Mucosa of descending colon (tissue), 3 donors: ENCODE measurements around the gene MYO5B. TPM values are rescaled to one million over a fixed set of nuclear protein-coding genes. Genes with fewer than 3 reads are reported as not detected.

Source experiments
- ATAC-seq: fragments of 200-7000 bp; cut with Tn5 transposase; one replicate; pipeline ENCODE4 v1.9.1; 2020; ENCODE audit warnings: mild to moderate bottlenecking, moderate library complexity
- DNase-seq, 3 donors: peaks; one replicate each; pipeline ENCODE4 v3.0.0-alpha.2; 2020
- H3K36me3 ChIP-seq: fragments of 200-600 bp; one replicate; pipeline ENCODE4 v1.8.0; 2021; ENCODE audit warnings: low read depth, mild to moderate bottlenecking
- H3K4me1 ChIP-seq: fragments of 200-600 bp; one replicate; pipeline ENCODE4 v1.8.0; 2021; ENCODE audit warnings: low read depth, mild to moderate bottlenecking
- H3K4me3 ChIP-seq: fragments of 200-600 bp; one replicate; pipeline ENCODE4 v1.8.0; 2021; ENCODE audit warnings: mild to moderate bottlenecking
- H3K9me3 ChIP-seq: fragments of 200-600 bp; one replicate; pipeline ENCODE4 v1.8.0; 2021; ENCODE audit warnings: mild to moderate bottlenecking
- intact Hi-C, 2 donors: fragments of 100-400 bp; cut with DNase I in 1 of 2; cut with micrococcal nuclease in 1 of 2; formaldehyde crosslinking; loops; one replicate each; pipeline versions ENCODE4 v1.11.0 to v1.11.1; 2022; cut with DNase I, micrococcal nuclease
- total RNA-seq, 3 donors: library from RNA; stranded (reverse); fragmentation: NEBNext Ultra II Directional in 2 of 3; extraction: Animal tissue kit (Norgen Biotek cat#: 25700) in 2 of 3; gene quantifications; one replicate each; pipeline versions ENCODE4 v1.2.1 to v1.2.4, GENCODE V29; 2021 to 2023
- TF ChIP-seq, protein P1 (sequence below): fragments of 200-600 bp; IDR thresholded peaks from one replicate; pipeline ENCODE4 v1.8.0; 2022; ENCODE audit warnings: antibody characterized with exemption, mild to moderate bottlenecking
- donor health status: DM: no; HTN: no; CAD: no; lungs with moderate emphysema.
- donor health status: DM: no; HTN: no; CAD: no.
- donor health status: DM: no; HTN: yes; CAD: no.

The MYO5B gene
- total RNA-seq, 3 donors from 2014 or later: 52.7 to 179 (median 120) TPM

DNA sequence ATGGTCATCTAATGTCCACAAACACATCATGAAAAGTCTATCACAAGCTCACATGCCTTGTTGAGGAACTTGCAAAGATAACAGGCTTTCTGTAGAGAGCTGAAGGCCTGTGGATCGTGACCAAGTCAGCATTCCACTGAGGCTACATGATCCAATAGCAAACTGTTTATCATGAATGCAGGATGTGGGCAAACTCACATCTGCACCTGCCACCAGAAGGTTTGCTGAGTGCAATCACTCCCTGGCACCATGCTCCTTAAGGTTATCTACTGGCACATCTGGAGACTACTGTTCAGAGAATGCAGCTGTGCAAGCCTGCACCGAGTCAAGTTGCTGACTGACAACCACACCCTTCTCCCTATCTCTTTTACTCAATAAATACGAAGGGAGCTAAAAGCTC, 314.3 kb downstream of the MYO5B start:
- no peak for DNase-seq

DNA sequence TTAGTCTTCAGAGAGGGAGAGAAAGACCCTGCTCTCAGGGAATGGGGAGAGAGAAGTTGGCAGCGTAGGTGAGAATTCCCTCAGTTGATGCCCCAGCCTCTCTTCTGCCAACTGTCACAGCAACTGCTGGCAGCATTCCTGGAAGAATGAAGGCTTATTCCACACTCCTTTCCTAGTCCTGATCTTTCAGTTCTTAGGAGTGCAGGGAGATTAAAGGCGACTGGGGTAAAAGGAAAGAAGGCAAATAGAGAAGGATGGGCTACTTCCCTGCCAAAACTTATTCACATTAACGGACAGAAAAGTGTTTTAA, 315.7 kb downstream of the MYO5B start:
- Histone ChIP-seq H3K4me3 (no peak overlapping the region), H3K9me3 (no peaks in the 10 kb centered on the region), H3K4me1 (no peaks in the 10 kb centered on the region), H3K36me3 (peaks cover 3% of the 10 kb centered on the region)
- DNase-seq (no peak), ATAC-seq (no peak)
- TF ChIP-seq, protein P1, sequence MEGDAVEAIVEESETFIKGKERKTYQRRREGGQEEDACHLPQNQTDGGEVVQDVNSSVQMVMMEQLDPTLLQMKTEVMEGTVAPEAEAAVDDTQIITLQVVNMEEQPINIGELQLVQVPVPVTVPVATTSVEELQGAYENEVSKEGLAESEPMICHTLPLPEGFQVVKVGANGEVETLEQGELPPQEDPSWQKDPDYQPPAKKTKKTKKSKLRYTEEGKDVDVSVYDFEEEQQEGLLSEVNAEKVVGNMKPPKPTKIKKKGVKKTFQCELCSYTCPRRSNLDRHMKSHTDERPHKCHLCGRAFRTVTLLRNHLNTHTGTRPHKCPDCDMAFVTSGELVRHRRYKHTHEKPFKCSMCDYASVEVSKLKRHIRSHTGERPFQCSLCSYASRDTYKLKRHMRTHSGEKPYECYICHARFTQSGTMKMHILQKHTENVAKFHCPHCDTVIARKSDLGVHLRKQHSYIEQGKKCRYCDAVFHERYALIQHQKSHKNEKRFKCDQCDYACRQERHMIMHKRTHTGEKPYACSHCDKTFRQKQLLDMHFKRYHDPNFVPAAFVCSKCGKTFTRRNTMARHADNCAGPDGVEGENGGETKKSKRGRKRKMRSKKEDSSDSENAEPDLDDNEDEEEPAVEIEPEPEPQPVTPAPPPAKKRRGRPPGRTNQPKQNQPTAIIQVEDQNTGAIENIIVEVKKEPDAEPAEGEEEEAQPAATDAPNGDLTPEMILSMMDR: no peak
- intact Hi-C loops: no loop called here

More for the DNA sequence above, 314.3 kb downstream of the MYO5B start:
- Histone ChIP-seq H3K36me3 (peaks cover 3% of the 10 kb centered on the region), H3K4me3 (no peak overlapping the region), H3K4me1 (no peaks in the 10 kb centered on the region), H3K9me3 (no peaks in the 10 kb centered on the region)
- no peak for ATAC-seq
- TF ChIP-seq, protein P1: no peak
- intact Hi-C loops: no loop called here

DNA sequence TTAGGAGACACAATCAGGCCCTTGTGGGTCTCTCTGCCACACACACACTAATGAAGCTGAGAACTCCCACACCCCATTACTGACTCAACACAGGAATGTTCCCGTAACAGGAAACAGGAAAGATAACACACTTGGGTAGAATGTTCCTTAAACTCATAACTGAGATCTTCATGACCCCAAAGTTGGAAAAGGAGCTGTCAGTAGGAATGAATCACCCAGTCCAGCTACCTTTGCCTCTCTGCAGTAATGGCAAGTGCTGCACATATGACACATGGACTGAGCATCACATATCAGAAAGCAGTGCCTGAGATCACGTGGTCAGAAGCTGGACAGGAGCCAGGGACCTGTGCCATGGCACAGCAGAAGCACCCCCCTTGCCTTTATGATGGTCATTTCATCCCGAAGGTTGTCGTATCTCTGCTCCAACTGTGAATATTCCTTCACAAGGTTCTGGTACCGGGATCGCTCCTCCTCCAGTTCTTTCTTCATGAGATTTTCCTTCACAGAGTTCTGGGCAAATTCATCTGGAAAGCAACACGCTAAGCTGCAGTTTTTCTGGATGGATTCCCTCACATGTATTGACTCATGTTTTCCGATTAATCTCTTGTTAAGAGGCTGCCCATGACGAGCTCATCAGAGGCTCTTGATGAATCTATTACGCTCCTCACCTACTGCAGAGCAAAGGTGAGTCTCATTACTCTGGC, 316.2 kb downstream of the MYO5B start:
- H3K4me3 ChIP-seq: no peak overlapping the region
- peaks cover 3% of the 10 kb centered on the region for H3K36me3 ChIP-seq
- DNase-seq (no peak), ATAC-seq (no peak)
- intact Hi-C loops: no loop called here
- no peaks in the 10 kb centered on the region for H3K4me1 ChIP-seq
- H3K9me3 ChIP-seq: no peaks in the 10 kb centered on the region
- TF ChIP-seq, protein P1: no peak

DNA sequence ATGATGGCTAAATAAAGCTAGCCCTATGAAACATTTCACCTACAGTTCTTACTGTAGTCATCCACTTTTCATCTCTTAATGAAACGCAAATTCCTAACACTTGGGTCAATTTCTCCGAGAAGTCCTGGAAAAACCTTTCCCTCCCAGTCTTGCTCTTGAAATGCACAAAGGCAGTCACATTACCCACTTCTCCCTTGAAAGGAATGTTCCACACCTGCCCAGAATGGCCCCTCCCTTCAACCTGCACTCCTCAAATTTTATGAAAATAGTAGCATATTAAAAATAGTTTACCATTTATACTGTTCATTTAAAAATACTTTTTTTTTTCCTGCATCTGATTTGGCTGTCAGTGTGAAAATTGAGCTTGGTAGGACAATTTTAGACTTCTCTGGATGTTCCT, 316.9 kb downstream of the MYO5B start:
- Histone ChIP-seq H3K4me3 (no peak overlapping the region), H3K36me3 (peaks cover 3% of the 10 kb centered on the region), H3K9me3 (no peaks in the 10 kb centered on the region), H3K4me1 (no peaks in the 10 kb centered on the region)
- ATAC-seq: no peak
- TF ChIP-seq, protein P1: no peak
- DNase-seq: no peak
- intact Hi-C loops: no loop called here

DNA sequence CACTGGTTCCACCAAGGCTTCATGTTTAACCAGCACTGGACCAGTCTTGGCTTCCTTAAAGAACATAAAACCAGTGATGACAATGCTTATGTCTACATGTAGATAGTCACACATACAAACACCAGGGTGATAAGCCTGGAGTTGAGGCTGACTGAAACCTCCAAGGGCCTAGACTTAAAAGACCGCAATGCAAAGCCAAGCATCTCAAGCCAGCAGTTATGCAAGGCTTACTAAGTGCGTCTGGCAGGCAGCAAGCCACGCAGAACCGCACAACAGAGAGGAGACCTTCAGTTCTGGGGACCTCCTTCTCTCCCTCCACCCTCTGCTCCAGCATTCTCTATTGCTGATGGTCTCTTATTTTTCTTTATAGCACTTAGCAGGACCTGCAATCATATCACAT, 318.4 kb downstream of the MYO5B start:
- Histone ChIP-seq H3K36me3 (peaks cover 3% of the 10 kb centered on the region), H3K4me3 (no peak overlapping the region), H3K4me1 (no peaks in the 10 kb centered on the region), H3K9me3 (no peaks in the 10 kb centered on the region)
- intact Hi-C loops: no loop called here
- DNase-seq (no peak), ATAC-seq (no peak)
- TF ChIP-seq, protein P1: no peak

DNA sequence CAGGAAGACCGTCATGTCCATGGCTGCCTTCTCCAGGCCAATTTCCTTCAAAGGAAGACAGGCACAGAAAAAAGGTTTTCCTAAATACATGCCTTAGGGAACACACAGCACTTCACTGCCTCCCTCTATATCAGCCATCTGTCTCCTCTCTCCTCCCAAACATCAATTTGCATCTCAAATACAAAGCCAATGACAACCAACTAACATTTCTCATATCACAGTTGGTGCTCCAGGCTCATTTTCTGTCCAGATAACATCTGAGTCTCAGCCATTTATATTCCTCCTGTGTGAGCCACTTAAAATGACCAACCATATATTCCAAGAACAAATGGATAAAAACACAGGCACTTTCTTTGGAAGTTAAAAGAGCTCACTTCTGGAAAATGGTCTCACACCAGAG, 319.2 kb downstream of the MYO5B start:
- TF ChIP-seq, protein P1: no peak
- peaks cover 3% of the 10 kb centered on the region for H3K36me3 ChIP-seq
- H3K4me3 ChIP-seq: no peak overlapping the region
- ATAC-seq: no peak
- DNase-seq: no peak
- no peaks in the 10 kb centered on the region for H3K4me1 ChIP-seq
- H3K9me3 ChIP-seq: no peaks in the 10 kb centered on the region
- intact Hi-C loops: no loop called here
